ENCODE measurements around the gene CNNM4. TPM values are rescaled to one million over a fixed set of nuclear protein-coding genes. Genes with fewer than 3 reads are reported as not detected.

The CNNM4 gene
- polyA plus RNA-seq, 1 donor, result 17.9 TPM

DNA sequence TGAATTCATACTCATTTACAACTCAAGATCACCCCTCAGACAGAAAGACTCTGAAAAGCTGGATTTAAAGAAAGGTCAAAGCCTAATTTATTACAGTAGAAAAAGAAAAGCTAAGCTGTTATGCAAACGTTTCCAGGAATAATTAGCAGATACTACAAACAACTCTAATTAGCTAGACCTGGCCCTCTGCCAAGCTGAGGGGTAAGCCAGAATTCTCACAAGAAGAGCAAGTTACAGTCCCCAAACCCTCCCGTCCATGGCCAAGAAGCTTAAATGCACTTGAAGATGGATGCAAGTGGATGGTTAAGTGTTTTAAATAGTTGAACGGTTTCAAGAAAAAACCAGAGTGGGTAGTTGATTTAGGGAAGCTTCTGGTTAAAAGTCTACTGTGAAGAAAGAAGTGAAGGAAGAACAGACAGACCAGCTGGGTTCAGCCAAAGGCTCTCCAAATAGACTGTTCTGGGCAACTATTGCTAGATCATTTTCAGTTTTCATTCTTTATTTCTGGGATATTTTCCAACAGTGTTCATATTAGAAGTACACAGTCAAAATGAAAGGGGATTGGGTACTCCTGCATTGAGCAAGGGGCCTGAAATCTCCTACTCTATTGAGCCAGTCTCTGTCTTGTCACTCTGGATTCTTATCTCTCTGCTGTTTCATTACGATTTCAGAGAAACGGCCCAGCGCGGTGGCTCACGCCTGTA, 25.7 kb upstream of the CNNM4 start:
- H3K27ac ChIP-seq (ENCODE audit: low read length), result peak overlapping the region; percentile 81
- H3K36me3 ChIP-seq (ENCODE audit: control insufficient read depth, insufficient read depth, low read length), result peaks cover 63% of the 10 kb centered on the region
- DNase-seq, result peak in 1 of 2 donors; percentile 10
- WGBS (ENCODE audit: insufficient coverage, low lambda C conversion rate), result 83% methylated on average over 2 of the region's 8 CpGs
- no peaks in the 10 kb centered on the region for H3K27me3 ChIP-seq (ENCODE audit: control insufficient read depth, insufficient read depth, low read length)
- no peak overlapping the region for H3K4me3 ChIP-seq (ENCODE audit: low read length)
- no peaks in the 10 kb centered on the region for H3K9me3 ChIP-seq (ENCODE audit: control insufficient read depth, low read depth, low read length)
- H3K4me1 ChIP-seq (ENCODE audit: control insufficient read depth, insufficient read depth, low read length), result peaks cover 28% of the 10 kb centered on the region

GRCh38 chr2:96737251-96737650, 23.5 kb upstream of the CNNM4 start:
- peaks cover 28% of the 10 kb centered on the region for H3K4me1 ChIP-seq (ENCODE audit: control insufficient read depth, insufficient read depth, low read length)
- H3K27me3 ChIP-seq (ENCODE audit: control insufficient read depth, insufficient read depth, low read length), result no peaks in the 10 kb centered on the region
- H3K27ac ChIP-seq (ENCODE audit: low read length), result no peak overlapping the region
- no peak overlapping the region for H3K4me3 ChIP-seq (ENCODE audit: low read length)
- peaks cover 43% of the 10 kb centered on the region for H3K36me3 ChIP-seq (ENCODE audit: control insufficient read depth, insufficient read depth, low read length)
- DNase-seq, result no peak
- no peaks in the 10 kb centered on the region for H3K9me3 ChIP-seq (ENCODE audit: control insufficient read depth, low read depth, low read length)
- no CpG with 5 or more reads among the region's 2 CpGs for WGBS (ENCODE audit: insufficient coverage, low lambda C conversion rate)

DNA sequence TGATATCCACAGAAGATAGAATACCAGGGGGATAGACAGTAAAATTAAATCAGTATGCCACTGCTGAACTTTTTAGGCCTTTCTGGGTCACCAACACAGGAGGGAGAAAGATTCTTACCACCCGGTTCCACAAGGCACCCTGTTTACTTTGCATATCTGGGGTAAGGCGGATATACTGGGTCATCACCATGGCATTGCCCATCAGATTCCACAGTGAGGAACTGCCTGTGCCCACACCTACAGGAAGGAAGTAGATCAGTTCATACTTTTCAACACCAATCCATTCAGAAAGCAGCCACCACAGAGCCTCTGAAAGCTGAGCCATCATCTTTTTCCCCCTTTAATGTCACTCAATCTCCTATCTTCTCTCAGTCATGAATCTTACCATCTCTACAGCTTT, 22.9 kb upstream of the CNNM4 start:
- H3K27ac ChIP-seq (ENCODE audit: low read length), result peak overlapping the region; percentile 0
- DNase-seq, result no peak
- WGBS (ENCODE audit: insufficient coverage, low lambda C conversion rate), result no CpG with 5 or more reads among the region's 2 CpGs
- no peaks in the 10 kb centered on the region for H3K27me3 ChIP-seq (ENCODE audit: control insufficient read depth, insufficient read depth, low read length)
- no peak overlapping the region for H3K4me3 ChIP-seq (ENCODE audit: low read length)
- H3K36me3 ChIP-seq (ENCODE audit: control insufficient read depth, insufficient read depth, low read length), result peaks cover 39% of the 10 kb centered on the region
- H3K4me1 ChIP-seq (ENCODE audit: control insufficient read depth, insufficient read depth, low read length), result peaks cover 28% of the 10 kb centered on the region
- no peaks in the 10 kb centered on the region for H3K9me3 ChIP-seq (ENCODE audit: control insufficient read depth, low read depth, low read length)

DNA sequence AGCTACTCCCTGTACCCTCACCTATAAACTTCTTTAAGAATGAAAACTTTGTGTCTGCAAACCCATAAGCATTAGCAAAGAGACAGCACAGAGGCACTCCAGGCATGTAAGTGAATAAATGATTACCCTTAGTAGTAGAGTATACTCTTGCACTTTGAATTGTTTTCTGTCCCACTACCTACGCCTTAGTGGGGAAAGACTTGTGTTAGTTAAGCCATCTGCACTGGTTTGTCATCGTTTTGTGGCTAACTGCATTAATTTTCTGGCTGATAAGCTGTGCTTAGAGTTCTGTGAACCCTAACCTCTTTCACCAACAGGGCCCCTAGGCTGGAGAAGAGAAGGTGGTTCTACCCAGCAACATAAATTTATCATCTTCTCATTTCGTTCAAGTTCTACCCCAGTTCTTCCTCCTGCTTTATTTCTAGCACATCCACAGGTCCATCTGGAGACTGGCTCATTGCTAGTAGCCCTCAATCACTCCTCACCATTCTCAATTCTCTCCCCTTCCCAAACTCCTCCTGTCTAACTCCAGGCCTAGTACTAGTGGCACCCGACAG, 21.5 kb upstream of the CNNM4 start:
- Histone ChIP-seq H3K4me1 (ENCODE audit: control insufficient read depth, insufficient read depth, low read length) (peaks cover 18% of the 10 kb centered on the region), H3K4me3 (ENCODE audit: low read length) (peak overlapping the region; percentile 79), H3K27ac (ENCODE audit: low read length) (peak overlapping the region; percentile 76), H3K36me3 (ENCODE audit: control insufficient read depth, insufficient read depth, low read length) (peaks cover 26% of the 10 kb centered on the region), H3K27me3 (ENCODE audit: control insufficient read depth, insufficient read depth, low read length) (no peaks in the 10 kb centered on the region), H3K9me3 (ENCODE audit: control insufficient read depth, low read depth, low read length) (no peaks in the 10 kb centered on the region)
- no CpG with 5 or more reads among the region's 4 CpGs for WGBS (ENCODE audit: insufficient coverage, low lambda C conversion rate)
- DNase-seq, result peak in 1 of 2 donors; percentile 69

DNA sequence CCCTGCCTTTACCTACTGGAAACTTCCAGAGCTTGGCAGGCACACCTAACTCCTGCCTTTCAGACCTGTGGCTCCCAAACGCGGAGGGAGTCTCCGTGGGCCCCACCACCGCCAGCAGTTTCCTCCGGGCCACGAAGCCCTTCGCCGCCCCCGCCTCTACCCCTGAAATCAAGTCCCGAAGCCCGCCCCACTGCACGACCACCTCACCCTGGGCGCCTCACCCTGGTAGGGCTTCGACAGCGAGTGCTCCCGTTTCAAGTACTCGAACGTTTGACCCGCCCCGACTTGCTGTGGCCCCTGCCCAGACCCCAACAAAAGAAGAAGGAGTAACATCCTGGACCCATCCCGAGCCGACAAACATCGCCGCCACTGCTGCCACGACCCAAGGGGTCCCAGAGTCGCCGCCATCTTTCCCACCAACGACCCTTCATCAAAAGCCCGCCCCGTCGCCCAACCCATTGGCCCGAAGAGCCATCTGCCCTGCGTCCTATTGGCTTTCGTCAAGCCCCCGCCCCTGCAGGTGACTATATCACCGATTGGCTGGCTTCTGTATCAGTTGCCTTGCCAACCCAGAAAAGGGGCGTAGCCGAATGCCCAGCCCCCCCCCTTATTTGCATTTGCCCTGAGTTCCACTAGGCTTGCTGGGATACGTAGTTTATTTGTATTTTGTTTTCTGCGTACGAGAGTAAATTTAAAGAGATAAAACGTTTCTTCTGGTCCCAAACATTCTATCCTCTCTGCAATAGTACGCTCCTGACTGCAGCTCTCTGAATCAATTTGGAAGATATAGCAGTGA, 20.9 kb upstream of the CNNM4 start, which contains the start of gene LMAN2L:
Gene LMAN2L, minus strand, starts transcription at position 432 of the 796 bp plus-strand sequence. Its CDS starts 24 bp downstream, at position 408.
- WGBS (ENCODE audit: insufficient coverage, low lambda C conversion rate), result 0% methylated on average over 4 of the region's 43 CpGs
- Histone ChIP-seq H3K4me1 (ENCODE audit: control insufficient read depth, insufficient read depth, low read length) (peaks cover 11% of the 10 kb centered on the region), H3K27ac (ENCODE audit: low read length) (peak within 1 kb of the TSS; percentile 76), H3K36me3 (ENCODE audit: control insufficient read depth, insufficient read depth, low read length) (peaks cover 21% of the 10 kb centered on the region), H3K9me3 (ENCODE audit: control insufficient read depth, low read depth, low read length) (no peaks in the 10 kb centered on the region), H3K4me3 (ENCODE audit: low read length) (peak within 1 kb of the TSS; percentile 79), H3K27me3 (ENCODE audit: control insufficient read depth, insufficient read depth, low read length) (no peaks in the 10 kb centered on the region)
- DNase-seq, result peak; percentile 98 to 99

DNA sequence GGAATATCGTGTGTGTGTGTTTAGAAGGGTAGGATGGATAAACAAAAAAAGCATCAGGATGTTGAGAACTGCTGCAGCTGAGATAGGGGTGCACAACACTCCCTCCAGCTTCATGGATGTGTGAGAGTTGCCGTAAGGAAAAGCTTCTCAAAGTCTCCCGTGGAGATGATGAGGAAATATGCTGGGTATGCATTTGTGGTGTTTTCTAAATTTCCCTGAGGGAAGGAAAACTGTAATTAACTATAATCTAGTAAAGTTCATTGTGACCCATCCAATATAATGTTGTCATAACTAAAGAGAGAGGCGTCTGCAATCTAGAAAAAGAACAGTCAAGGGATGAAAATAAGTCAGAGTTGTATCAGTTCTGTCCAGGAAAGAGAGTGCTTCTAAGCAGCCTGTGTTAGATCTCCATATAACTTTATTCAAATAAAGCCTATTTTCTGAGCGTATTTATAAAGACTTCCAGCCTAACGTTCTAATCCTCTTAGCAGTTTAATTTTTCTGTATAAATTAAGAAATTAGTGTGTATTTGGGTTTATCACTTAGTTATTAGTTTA, 13.6 kb upstream of the CNNM4 start:
- no peak for DNase-seq
- 100% methylated on average over 1 of the region's 6 CpGs for WGBS (ENCODE audit: insufficient coverage, low lambda C conversion rate)
- Histone ChIP-seq H3K36me3 (ENCODE audit: control insufficient read depth, insufficient read depth, low read length) (no peaks in the 10 kb centered on the region), H3K27me3 (ENCODE audit: control insufficient read depth, insufficient read depth, low read length) (no peaks in the 10 kb centered on the region), H3K4me1 (ENCODE audit: control insufficient read depth, insufficient read depth, low read length) (no peaks in the 10 kb centered on the region), H3K9me3 (ENCODE audit: control insufficient read depth, low read depth, low read length) (no peaks in the 10 kb centered on the region), H3K4me3 (ENCODE audit: low read length) (no peak overlapping the region), H3K27ac (ENCODE audit: low read length) (no peak overlapping the region)

DNA sequence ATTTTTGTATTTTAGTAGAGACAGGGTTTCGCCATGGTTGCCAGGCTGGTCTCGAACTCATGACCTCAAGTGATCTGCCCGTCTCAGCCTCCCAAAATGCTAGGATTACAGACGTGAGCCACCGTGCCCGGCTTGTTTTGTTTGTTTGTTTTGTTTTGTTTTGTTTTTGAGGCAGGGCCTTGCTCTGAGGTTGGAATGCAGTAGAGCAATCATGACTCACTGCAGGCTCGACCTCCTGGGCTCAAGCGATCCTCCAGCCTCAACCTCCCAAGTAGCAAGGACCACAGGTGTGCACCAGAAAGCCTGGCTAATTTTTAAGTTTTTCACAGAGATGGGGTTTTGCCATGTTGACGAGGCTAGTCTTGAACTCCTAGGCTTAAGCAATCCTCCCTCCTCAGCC, 8.9 kb upstream of the CNNM4 start:
- H3K4me3 ChIP-seq (ENCODE audit: low read length), result no peak overlapping the region
- WGBS (ENCODE audit: insufficient coverage, low lambda C conversion rate), result no CpG with 5 or more reads among the region's 9 CpGs
- H3K36me3 ChIP-seq (ENCODE audit: control insufficient read depth, insufficient read depth, low read length), result no peaks in the 10 kb centered on the region
- H3K27ac ChIP-seq (ENCODE audit: low read length), result no peak overlapping the region
- H3K27me3 ChIP-seq (ENCODE audit: control insufficient read depth, insufficient read depth, low read length), result no peaks in the 10 kb centered on the region
- no peaks in the 10 kb centered on the region for H3K4me1 ChIP-seq (ENCODE audit: control insufficient read depth, insufficient read depth, low read length)
- no peaks in the 10 kb centered on the region for H3K9me3 ChIP-seq (ENCODE audit: control insufficient read depth, low read depth, low read length)
- no peak for DNase-seq

GRCh38 chr2:96753661-96754282, 6.9 kb upstream of the CNNM4 start:
- Histone ChIP-seq H3K27ac (ENCODE audit: low read length) (no peak overlapping the region), H3K36me3 (ENCODE audit: control insufficient read depth, insufficient read depth, low read length) (no peaks in the 10 kb centered on the region), H3K9me3 (ENCODE audit: control insufficient read depth, low read depth, low read length) (no peaks in the 10 kb centered on the region), H3K4me3 (ENCODE audit: low read length) (no peak overlapping the region), H3K4me1 (ENCODE audit: control insufficient read depth, insufficient read depth, low read length) (peaks cover 8% of the 10 kb centered on the region), H3K27me3 (ENCODE audit: control insufficient read depth, insufficient read depth, low read length) (no peaks in the 10 kb centered on the region)
- WGBS (ENCODE audit: insufficient coverage, low lambda C conversion rate), result no CpG with 5 or more reads among the region's 7 CpGs
- no peak for DNase-seq

GRCh38 chr2:96754317-96754716, 6.4 kb upstream of the CNNM4 start:
- no peaks in the 10 kb centered on the region for H3K27me3 ChIP-seq (ENCODE audit: control insufficient read depth, insufficient read depth, low read length)
- H3K4me1 ChIP-seq (ENCODE audit: control insufficient read depth, insufficient read depth, low read length), result peaks cover 11% of the 10 kb centered on the region
- H3K36me3 ChIP-seq (ENCODE audit: control insufficient read depth, insufficient read depth, low read length), result no peaks in the 10 kb centered on the region
- no peaks in the 10 kb centered on the region for H3K9me3 ChIP-seq (ENCODE audit: control insufficient read depth, low read depth, low read length)
- H3K27ac ChIP-seq (ENCODE audit: low read length), result no peak overlapping the region
- no peak overlapping the region for H3K4me3 ChIP-seq (ENCODE audit: low read length)
- DNase-seq, result no peak

Measured in large intestine (tissue), 3 donors.